ENCODE results near the gene UQCRC1. TPM values are rescaled to one million over a fixed set of nuclear protein-coding genes. Genes with fewer than 3 reads are reported as not detected.
A peak's percentile ranks its signal among the peaks of the same experiment; 100 is the strongest.

UQCRC1 gene
- total RNA-seq, 2 donors from 2014 or later: 171 to 211 TPM

DNA sequence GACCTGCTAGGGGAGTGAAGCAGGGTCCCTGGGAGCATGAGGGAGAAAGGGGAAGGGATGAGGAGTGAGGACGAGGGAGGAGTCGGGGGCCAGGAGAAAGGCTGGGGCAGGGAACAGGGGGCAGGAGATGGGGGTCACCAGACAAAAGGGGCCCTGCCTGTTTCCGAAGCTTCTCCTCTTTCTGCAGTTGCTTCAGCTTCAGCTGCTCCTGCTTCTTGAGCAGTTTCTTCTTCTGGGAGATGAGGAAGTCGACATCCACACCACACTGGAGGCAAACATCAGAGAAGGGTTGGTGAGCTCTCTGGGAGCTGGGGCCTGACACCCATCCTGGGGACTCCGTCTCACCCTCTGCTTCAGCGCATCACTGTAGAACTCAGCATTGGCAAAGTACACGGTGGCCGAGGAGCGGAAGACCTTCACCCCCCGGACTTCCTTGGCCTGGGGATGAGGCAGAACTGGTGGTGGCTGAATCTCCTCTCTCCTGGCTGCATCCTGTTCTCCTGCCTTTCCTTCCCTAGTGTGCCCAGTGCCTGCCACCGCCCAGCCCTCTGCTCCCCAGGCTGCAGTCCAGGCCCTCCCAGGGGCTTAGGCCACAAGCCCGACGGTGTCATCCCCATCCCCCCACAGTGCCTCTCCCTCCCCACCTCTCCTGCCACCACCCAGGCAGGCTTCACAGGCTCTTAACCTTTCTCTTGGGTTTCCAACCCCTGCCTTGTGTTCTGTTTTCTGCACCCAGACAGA lies 19.0 kb upstream of the UQCRC1 start:
- peaks cover 10% of the 10 kb centered on the region for H3K36me3 Mint-ChIP-seq
- ATAC-seq: no peak
- peak; percentile 34 for DNase-seq (ENCODE audit: low spot score)
- H3K27ac Mint-ChIP-seq: peak overlapping the region in 1 of 2 donors; percentile 31
- H3K4me1 Mint-ChIP-seq (ENCODE audit: low read depth in 2 of 2): peaks cover 0 to 6% of the 10 kb centered on the region in 2 donors
- no peaks in the 10 kb centered on the region for H3K27me3 Mint-ChIP-seq
- no peaks in the 10 kb centered on the region for H3K9me3 Mint-ChIP-seq
- H3K4me3 Mint-ChIP-seq: no peak overlapping the region

DNA sequence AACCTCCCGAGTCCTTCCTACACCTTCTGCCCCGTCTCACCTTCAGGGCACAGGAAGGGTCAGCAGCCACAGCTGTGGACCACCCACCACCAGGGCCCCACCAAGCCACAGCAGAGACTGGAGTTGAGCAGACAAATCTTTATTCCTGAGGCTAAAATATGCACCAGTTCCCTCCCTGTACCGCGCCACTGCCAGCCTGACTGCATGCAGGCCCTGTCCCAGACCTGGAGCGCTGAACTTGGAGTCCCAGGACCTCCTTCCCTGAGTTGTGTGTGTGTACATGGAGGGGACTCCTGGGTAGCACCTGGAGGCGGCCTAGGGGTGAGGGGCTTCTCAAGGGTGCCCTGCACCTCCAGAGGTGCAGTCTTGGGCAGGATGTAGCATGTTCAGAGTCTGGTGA lies 16.2 kb upstream of the UQCRC1 start:
- DNase-seq (ENCODE audit: low spot score) (peak; percentile 20), ATAC-seq (no peak)
- peaks cover 10% of the 10 kb centered on the region for H3K36me3 Mint-ChIP-seq
- H3K27me3 Mint-ChIP-seq: no peaks in the 10 kb centered on the region
- H3K27ac Mint-ChIP-seq: no peak overlapping the region
- no peak overlapping the region for H3K4me3 Mint-ChIP-seq
- H3K9me3 Mint-ChIP-seq: no peaks in the 10 kb centered on the region
- peaks cover 0 to 6% of the 10 kb centered on the region in 2 donors for H3K4me1 Mint-ChIP-seq (ENCODE audit: low read depth in 2 of 2)

DNA sequence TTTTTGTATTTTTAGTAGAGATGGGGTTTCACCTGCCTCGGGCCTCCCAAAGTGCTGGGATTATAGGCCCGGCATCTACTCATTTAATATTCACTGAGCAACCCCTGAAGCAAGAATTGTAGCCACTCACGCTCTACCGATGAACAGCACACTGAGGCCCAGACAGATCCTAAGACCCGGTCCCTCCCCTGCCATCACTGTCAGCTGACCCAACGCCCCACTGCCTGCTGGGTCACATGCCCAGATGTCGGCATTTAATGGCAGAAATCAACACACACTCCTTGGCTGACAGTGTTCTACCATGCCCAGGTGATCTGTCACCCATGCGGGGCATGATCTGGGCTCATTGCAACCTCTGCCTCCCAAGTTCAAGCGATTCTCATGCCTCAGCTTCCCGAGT lies 15.3 kb upstream of the UQCRC1 start:
- Mint-ChIP-seq H3K9me3 (no peaks in the 10 kb centered on the region), H3K36me3 (peaks cover 10% of the 10 kb centered on the region), H3K4me3 (no peak overlapping the region), H3K27ac (no peak overlapping the region), H3K4me1 (ENCODE audit: low read depth in 2 of 2) (peaks cover 0 to 6% of the 10 kb centered on the region in 2 donors), H3K27me3 (no peaks in the 10 kb centered on the region)
- DNase-seq (ENCODE audit: low spot score) (peak; percentile 26), ATAC-seq (no peak)

DNA sequence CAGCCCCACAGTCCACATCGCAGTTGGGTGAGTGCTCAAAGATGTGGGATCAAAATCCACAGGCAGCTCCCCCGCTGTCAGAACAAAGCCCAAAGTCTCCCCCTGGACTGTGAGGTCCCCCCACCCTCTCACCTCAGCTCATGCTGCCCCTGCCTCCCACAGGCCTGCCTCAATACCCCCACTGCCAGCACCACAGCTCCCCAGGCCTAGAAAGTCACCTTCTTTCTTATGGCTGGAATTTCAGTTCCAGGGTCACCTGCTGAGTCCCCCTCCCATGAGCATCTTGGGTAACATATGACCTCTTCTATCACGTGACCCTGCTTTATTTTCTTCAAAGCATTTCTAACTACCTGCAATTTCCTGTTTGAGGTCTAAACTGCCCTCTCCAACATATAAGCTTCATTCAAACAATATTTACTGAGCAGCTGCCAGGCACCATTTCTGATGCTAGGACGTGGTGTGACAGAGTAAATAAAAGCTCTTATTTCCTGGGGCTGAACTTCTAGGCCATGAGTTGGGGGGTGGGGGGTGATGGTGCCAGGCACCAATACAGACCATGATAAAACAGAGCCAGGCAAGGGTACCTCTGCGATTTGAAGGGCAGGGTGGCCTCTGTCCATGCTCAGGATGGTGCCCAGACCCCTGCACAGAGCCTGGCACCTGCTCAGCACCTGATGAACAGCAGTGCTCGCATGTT lies 14.6 kb upstream of the UQCRC1 start:
- ATAC-seq: no peak
- H3K4me3 Mint-ChIP-seq: no peak overlapping the region
- no peaks in the 10 kb centered on the region for H3K9me3 Mint-ChIP-seq
- H3K27ac Mint-ChIP-seq: no peak overlapping the region
- peak; percentile 32 for DNase-seq (ENCODE audit: low spot score)
- peaks cover 0 to 4% of the 10 kb centered on the region in 2 donors for H3K4me1 Mint-ChIP-seq (ENCODE audit: low read depth in 2 of 2)
- H3K36me3 Mint-ChIP-seq: peaks cover 10% of the 10 kb centered on the region
- no peaks in the 10 kb centered on the region for H3K27me3 Mint-ChIP-seq

DNA sequence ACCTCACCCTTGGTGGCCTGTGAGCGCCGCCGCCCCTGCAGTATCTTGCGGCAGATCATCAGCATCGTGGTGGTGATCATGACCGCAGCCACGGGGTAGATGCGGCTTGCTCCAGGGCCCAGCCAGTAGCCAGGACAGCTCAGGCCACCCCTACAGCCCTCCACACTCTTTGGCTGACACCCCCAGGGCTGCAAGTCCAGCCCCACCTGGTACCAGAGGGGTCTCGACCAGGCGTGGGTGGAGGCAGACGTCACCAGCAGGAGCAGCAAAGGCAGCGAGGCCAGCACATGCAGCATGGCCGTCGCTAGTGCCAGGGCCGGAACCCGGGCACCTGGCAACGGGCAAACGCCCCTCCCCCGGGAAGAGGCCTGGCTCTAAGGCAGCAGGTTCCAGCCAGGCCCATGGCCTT lies 12.0 kb upstream of the UQCRC1 start, which contains the start of gene TMEM89:
Gene TMEM89 (minus strand): TSS at position 309 of the 409 bp plus-strand sequence. CDS start 13 bp downstream, at position 296.
- peak; percentile 11 to 26 for ATAC-seq
- no peaks in the 10 kb centered on the region for H3K4me1 Mint-ChIP-seq (ENCODE audit: low read depth in 2 of 2)
- no peaks in the 10 kb centered on the region for H3K27me3 Mint-ChIP-seq
- H3K9me3 Mint-ChIP-seq: no peaks in the 10 kb centered on the region
- H3K27ac Mint-ChIP-seq: no peak within 1 kb of the TSS
- H3K4me3 Mint-ChIP-seq: no peak within 1 kb of the TSS
- peak; percentile 29 for DNase-seq (ENCODE audit: low spot score)
- H3K36me3 Mint-ChIP-seq: peaks cover 5% of the 10 kb centered on the region

DNA sequence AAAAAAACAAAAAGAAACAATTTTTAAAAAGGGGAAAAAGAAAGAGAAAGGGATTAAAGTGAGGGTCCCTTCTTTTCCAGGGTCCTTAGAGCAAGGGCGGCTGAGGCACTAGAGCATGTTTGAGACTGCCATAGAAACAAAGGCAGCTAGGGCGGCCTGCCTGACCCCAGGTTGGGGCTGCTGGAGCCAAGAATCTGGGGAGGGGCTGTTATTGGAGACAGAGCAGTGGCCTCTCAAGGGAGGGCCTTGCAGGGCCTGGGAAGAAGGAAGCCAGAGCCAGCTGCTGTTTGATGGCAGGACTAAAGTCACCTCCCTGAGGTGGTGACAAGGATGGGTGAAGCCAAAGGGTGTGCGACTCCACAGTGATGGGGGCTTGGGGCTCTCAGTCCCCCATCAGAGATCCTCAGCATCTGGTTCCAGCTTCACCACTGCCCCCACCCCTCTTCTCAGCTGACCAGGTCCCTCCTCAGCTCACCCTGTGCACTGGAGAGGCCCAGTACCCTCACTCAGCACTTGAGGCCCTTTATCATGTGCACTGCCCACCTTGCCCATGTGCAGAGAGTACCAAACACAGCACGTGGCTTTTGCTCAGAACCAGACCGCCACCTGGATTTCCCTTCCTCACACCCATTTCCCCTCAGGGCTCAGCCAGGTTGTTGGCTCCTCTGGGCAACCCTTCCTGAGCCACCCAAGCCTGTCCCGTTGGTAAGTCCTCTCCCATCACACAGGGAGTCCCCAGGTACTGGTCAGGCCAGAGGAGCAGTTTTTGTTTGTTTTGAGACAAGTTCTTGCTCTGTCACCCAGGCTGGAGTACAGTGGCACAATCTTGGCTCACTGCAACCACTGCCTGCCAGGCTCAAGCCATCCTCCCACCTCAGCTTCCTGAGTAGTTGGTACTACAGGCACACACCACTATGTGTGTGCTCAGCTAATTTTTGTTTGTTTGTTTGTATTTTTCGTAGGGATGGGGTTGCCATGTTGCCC lies 10.4 kb upstream of the UQCRC1 start:
- no peaks in the 10 kb centered on the region for H3K27me3 Mint-ChIP-seq
- H3K27ac Mint-ChIP-seq: no peak overlapping the region
- DNase-seq (ENCODE audit: low spot score) (peak; percentile 23), ATAC-seq (no peak)
- no peaks in the 10 kb centered on the region for H3K4me1 Mint-ChIP-seq (ENCODE audit: low read depth in 2 of 2)
- peaks cover 5% of the 10 kb centered on the region for H3K36me3 Mint-ChIP-seq
- no peak overlapping the region for H3K4me3 Mint-ChIP-seq
- H3K9me3 Mint-ChIP-seq: no peaks in the 10 kb centered on the region

DNA sequence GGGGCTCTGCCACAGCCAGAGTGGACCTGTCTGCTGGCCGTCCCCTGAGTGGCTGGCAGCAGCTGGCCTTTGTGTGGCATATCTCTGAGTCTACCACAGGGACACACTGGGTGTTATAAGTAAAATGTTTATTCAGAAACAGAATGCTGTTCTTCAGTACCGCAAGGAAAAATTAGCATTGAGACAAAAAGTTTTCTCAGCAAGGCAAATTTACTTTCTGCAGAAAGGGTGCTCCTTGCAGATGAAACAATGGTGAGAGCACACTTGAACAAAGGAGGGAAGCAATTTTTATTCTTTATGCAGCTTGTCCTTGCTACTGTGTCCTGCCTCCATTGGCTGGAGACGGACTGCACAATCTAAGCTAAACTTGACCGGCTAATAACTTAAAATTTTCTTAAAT lies 8.1 kb upstream of the UQCRC1 start:
- no peak for ATAC-seq
- Mint-ChIP-seq H3K4me3 (no peak overlapping the region), H3K9me3 (no peaks in the 10 kb centered on the region), H3K4me1 (ENCODE audit: low read depth in 2 of 2) (peaks cover 8 to 9% of the 10 kb centered on the region in 2 donors), H3K27ac (no peak overlapping the region), H3K27me3 (peaks cover 0 to 2% of the 10 kb centered on the region in 2 donors), H3K36me3 (peaks cover 5% of the 10 kb centered on the region)
- peak; percentile 44 for DNase-seq (ENCODE audit: low spot score)

DNA sequence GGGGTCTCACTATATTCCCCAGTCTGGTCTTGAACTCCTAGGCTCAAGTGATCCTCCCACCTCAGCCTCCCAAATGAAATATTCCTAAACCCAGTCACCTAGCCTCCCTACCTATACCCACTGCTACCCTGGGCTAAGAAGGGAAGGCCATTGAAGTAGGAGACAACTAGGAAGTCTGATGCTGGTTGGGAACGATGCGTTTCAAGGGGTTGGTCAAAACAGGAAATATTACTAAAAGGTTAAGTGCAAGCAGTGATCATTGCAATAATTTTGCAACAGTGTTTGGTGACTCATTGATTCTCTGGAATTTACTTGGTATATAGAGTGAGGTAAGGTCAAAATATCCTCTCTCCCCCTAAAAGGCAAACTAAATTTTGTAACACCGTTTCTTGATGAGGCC lies 4.6 kb upstream of the UQCRC1 start:
- DNase-seq (ENCODE audit: low spot score) (peak; percentile 37), ATAC-seq (peak; percentile 37 to 48)
- Mint-ChIP-seq H3K4me3 (no peak overlapping the region), H3K27me3 (peaks cover 0 to 2% of the 10 kb centered on the region in 2 donors), H3K36me3 (peaks cover 5% of the 10 kb centered on the region), H3K4me1 (ENCODE audit: low read depth in 2 of 2) (peaks cover 9 to 12% of the 10 kb centered on the region in 2 donors), H3K27ac (peak overlapping the region; percentile 34 to 80), H3K9me3 (no peaks in the 10 kb centered on the region)

DNA sequence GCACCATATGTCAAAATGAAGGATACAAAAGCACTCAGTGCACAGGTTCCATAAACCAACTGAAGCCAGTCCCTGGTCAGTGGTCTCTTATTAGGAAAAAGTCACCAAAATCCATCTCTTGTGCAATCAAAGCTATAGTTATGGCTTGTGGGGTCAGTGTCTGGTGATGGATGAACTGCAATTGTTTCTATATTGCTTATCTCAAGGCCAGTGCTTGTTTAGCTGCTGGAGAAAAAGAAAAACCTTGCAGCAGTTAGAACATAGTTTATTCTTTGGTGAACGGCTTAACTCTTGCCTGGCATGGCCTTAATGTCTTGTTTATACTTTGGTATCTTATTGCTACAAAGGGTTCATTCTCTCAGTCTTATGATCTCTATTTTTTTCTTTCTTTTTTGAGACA lies 2.9 kb upstream of the UQCRC1 start:
- DNase-seq (ENCODE audit: low spot score) (no peak), ATAC-seq (no peak)
- Mint-ChIP-seq H3K36me3 (peaks cover 7% of the 10 kb centered on the region), H3K4me3 (no peak overlapping the region), H3K27ac (no peak overlapping the region), H3K4me1 (ENCODE audit: low read depth in 2 of 2) (peaks cover 22% of the 10 kb centered on the region in 2 donors), H3K9me3 (no peaks in the 10 kb centered on the region), H3K27me3 (peaks cover 0 to 2% of the 10 kb centered on the region in 2 donors)

DNA sequence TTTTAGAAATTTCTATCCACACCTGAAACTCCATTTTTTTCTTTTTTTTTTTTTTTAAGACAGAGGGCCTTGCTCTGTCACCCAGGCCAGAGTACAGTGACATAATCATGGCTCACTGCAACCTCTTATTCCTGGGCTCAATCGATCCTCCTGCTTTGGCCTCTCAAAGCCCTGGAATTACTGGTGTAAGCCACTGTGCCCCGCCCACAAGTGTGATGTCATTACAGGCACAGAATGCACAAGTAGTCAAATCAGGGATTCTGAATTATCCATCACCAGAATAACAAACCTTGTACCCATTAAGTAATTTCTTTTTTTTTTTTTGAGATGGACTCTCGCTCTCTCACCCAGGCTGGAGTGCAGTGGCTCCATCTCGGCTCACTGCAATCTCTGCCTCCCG lies 1.9 kb downstream of the UQCRC1 start:
- peaks cover 13 to 18% of the 10 kb centered on the region in 2 donors for H3K4me1 Mint-ChIP-seq (ENCODE audit: low read depth in 2 of 2)
- DNase-seq (ENCODE audit: low spot score): no peak
- H3K36me3 Mint-ChIP-seq: peaks cover 13% of the 10 kb centered on the region
- H3K27ac Mint-ChIP-seq: peak overlapping the region in 1 of 2 donors; percentile 93
- ATAC-seq: no peak
- no peaks in the 10 kb centered on the region for H3K27me3 Mint-ChIP-seq
- H3K9me3 Mint-ChIP-seq: no peaks in the 10 kb centered on the region
- peak overlapping the region; percentile 94 for H3K4me3 Mint-ChIP-seq

DNA sequence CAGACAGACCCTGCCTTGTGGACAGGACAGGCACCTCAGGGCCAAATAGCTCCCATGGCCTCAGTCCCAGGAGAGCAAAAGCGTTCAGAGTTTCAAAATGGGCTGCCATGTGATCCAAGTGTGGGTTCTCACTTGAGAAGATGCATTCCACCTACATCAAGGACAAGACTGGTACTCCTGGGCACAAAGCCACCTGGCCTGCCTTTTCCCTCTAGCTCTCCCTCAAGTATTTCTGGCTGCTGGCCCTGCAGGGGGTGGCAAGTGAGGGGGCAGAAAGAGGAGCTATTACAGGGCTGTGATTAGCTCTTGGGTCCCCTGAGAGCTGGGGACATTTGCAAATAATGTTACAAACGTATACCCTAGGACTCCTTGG lies 7.8 kb downstream of the UQCRC1 start:
- Mint-ChIP-seq H3K27ac (no peak overlapping the region), H3K36me3 (peaks cover 10% of the 10 kb centered on the region), H3K27me3 (no peaks in the 10 kb centered on the region), H3K4me3 (no peak overlapping the region), H3K4me1 (ENCODE audit: low read depth in 2 of 2) (peaks cover 0 to 7% of the 10 kb centered on the region in 2 donors), H3K9me3 (no peaks in the 10 kb centered on the region)
- DNase-seq (ENCODE audit: low spot score) (no peak), ATAC-seq (no peak)

DNA sequence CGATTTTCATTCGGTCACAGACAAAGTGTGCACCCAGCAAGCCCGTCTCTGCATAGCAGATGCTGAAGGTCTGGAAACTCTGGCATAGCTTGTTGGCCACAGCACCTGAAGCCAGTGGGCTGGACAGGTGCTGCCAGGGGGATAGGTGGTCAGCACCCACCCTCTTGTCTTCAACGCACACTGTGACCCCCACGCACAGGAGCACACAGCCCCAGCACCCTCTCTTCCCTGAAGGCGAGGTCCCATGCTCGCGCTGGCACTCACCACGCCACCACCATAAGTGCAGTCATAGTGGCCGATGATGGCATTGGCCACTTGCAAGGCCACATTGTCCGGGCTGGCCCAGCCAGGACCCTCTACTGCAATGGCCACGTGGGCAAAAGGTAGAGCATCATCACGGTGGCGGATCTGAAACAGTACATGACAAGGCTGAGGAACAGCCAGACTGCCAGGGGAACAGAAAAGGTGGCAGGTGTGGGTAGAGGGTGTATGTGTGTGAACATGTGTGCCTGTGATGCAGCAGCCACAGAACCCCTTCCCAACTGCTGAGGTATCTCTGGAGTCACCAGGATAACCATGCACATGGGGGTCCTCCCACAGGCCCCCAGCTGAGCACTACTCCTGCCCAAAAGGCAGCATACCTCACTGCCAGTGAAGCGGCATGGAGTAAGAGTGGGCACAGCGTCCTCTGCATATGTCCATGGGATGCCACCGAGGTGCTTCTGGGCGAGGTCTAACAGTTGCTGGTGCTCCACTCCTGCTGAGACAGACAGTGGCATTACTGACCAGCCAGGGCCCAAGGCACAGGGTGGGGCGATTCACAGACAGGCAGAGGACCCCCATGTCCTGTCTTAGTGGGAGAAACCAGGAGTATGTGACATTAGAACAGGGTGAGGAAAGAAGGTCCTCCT lies 8.5 kb downstream of the UQCRC1 start:
- DNase-seq (ENCODE audit: low spot score): peak; percentile 48
- no peaks in the 10 kb centered on the region for H3K9me3 Mint-ChIP-seq
- H3K4me1 Mint-ChIP-seq (ENCODE audit: low read depth in 2 of 2): peaks cover 0 to 10% of the 10 kb centered on the region in 2 donors
- no peak overlapping the region for H3K4me3 Mint-ChIP-seq
- H3K27ac Mint-ChIP-seq: no peak overlapping the region
- peaks cover 0 to 4% of the 10 kb centered on the region in 2 donors for H3K27me3 Mint-ChIP-seq
- H3K36me3 Mint-ChIP-seq: peaks cover 10% of the 10 kb centered on the region
- no peak for ATAC-seq

Measured in natural killer cell treated with Interleukin-12 subunit alpha and Interleukin-12 subunit beta and Interleukin-15 and Interleukin-18, amount 100 ng/mL, for 72 hours (primary cell).